Measurements from ENCODE around the gene PDHX. TPM values are rescaled to one million over a fixed set of nuclear protein-coding genes. Genes with fewer than 3 reads are reported as not detected.
A peak's percentile ranks its signal among the peaks of the same experiment; 100 is the strongest.

Gene PDHX
- 19.3 TPM for polyA plus RNA-seq (2013)

DNA sequence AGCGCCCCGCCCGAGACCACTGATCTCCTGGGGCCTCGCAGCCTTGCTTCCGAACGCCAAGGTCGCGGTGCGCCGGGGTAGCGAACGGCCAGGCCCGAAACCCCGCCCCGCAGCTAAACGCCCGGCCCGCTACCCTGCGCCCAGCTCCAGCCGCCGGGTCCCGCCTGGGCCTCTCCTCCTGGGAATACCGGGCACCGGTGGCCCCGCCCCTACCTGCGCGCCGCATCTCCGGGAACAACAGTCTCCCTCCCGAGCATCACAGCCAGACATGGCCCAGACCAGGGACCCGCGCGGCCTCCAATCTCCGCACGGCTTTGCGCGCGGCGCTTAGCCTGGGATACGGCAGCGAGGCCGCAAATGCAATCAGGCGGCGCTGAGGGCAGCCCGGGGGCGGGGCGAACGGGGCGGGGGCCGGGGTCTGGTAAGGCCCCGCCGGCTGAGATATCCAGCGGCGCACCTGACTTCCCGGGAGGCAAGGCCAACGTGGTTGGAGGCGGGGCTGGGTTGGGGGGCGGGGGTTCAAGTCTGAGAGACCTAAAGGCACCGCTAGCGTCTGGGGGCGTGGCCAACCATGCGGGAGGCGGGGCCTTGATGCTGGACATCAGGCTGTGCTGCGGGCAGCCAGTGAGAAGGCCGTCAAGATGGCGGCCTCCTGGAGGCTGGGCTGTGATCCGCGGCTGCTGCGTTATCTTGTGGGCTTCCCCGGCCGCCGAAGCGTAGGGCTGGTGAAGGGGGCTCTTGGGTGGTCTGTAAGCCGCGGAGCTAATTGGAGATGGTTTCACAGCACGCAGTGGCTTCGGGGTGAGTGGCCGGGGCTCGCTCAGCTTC is at the start of gene PDHX, which contains the start of gene APIP:
TSS of gene PDHX (plus strand) at position 604 of the 828 bp plus-strand sequence. CDS start at position 642, 38 bp downstream.
TSS of gene APIP (minus strand) at position 365 of the 828 bp plus-strand sequence. CDS start at position 270, 95 bp downstream.
- POLR2A ChIA-PET = no interaction called here
- peak within 1 kb of the TSS; percentile 90 to 95 for H3K27ac ChIP-seq (ENCODE audit: insufficient read depth in 1 of 2, low read depth in 1 of 2, low read length in 2 of 2, poor library complexity in 1 of 2, severe bottlenecking in 2 of 2)
- H3K4me1 ChIP-seq (ENCODE audit: control extremely low read depth in 1 of 4, control insufficient read depth in 4 of 4, insufficient read depth in 4 of 4, low read length in 3 of 4) = peaks cover 15 to 25% (median 21%) of the 10 kb centered on the region in 4 experiments
- H3K9me3 ChIP-seq (ENCODE audit: control extremely low read depth in 1 of 5, control insufficient read depth in 4 of 5, insufficient read depth in 2 of 5, low read depth in 1 of 5, low read length in 4 of 5) = no peaks in the 10 kb centered on the region
- CTCF ChIA-PET = interaction anchor here (1.0 to 1.5 kb wide), 3 partner anchors 12 to 477 kb away, joined by 3 read pairs; no protein-coding TSS in a partner anchor
- peak within 1 kb of the TSS; percentile 81 to 98 (median 90) for H3K4me3 ChIP-seq (ENCODE audit: control insufficient read depth in 1 of 7, extremely low read depth in 1 of 7, insufficient read depth in 4 of 7, low read depth in 2 of 7, low read length in 6 of 7)
- H3K27me3 ChIP-seq (replicated peaks in 2 of 5; ENCODE audit: control insufficient read depth in 4 of 5, insufficient read depth in 5 of 5, low read length in 4 of 5) = no peaks in the 10 kb centered on the region
- H3K36me3 ChIP-seq (ENCODE audit: control insufficient read depth in 4 of 4, insufficient read depth in 4 of 4, low read length in 3 of 4) = peaks cover 0 to 28% (median 4%) of the 10 kb centered on the region in 4 experiments
- peak; percentile 95 to 98 (median 97) for DNase-seq
- under 1% methylated on average over 62 of the region's 79 CpGs for WGBS (ENCODE audit: insufficient coverage)

DNA sequence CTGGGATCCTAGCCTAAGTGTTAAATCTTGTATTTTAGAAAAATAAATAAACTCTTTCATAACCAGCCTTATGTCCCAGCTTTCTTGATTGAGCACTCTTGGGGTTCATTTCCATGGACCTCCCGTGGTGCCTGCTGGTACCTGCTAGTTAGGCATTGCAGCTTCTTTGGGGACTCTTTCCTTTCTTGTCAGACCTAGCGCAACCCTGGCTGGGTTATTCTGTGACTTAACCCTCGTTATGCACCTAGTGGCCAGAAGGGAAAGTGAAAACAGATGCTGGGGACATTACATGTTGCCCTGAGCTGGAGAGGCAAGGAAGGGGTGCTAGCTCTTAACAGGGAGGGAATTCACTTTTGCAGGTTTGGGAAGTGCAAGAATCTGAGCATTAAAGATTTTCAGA is 47.0 kb upstream of the PDHX start:
- peaks cover 0 to 15% (median 1%) of the 10 kb centered on the region in 4 experiments for H3K4me1 ChIP-seq (ENCODE audit: control extremely low read depth in 1 of 4, control insufficient read depth in 4 of 4, insufficient read depth in 4 of 4, low read length in 3 of 4)
- no peaks in the 10 kb centered on the region for H3K27me3 ChIP-seq (replicated peaks in 2 of 5; ENCODE audit: control insufficient read depth in 4 of 5, insufficient read depth in 5 of 5, low read length in 4 of 5)
- 90% methylated on average over 2 of the region's 3 CpGs for WGBS (ENCODE audit: insufficient coverage)
- no peak for DNase-seq
- no peak overlapping the region for H3K27ac ChIP-seq (ENCODE audit: insufficient read depth in 1 of 2, low read depth in 1 of 2, low read length in 2 of 2, poor library complexity in 1 of 2, severe bottlenecking in 2 of 2)
- no peaks in the 10 kb centered on the region for H3K9me3 ChIP-seq (ENCODE audit: control extremely low read depth in 1 of 5, control insufficient read depth in 4 of 5, insufficient read depth in 2 of 5, low read depth in 1 of 5, low read length in 4 of 5)
- H3K4me3 ChIP-seq (ENCODE audit: control insufficient read depth in 1 of 7, extremely low read depth in 1 of 7, insufficient read depth in 4 of 7, low read depth in 2 of 7, low read length in 6 of 7) = no peak overlapping the region
- ChIA-PET CTCF (interaction anchor here (1.0 to 1.2 kb wide), 2 partner anchors 15 to 25 kb away, joined by 3 read pairs; no protein-coding TSS in a partner anchor), POLR2A (no interaction called here)
- no peaks in the 10 kb centered on the region for H3K36me3 ChIP-seq (ENCODE audit: control insufficient read depth in 4 of 4, insufficient read depth in 4 of 4, low read length in 3 of 4)

DNA sequence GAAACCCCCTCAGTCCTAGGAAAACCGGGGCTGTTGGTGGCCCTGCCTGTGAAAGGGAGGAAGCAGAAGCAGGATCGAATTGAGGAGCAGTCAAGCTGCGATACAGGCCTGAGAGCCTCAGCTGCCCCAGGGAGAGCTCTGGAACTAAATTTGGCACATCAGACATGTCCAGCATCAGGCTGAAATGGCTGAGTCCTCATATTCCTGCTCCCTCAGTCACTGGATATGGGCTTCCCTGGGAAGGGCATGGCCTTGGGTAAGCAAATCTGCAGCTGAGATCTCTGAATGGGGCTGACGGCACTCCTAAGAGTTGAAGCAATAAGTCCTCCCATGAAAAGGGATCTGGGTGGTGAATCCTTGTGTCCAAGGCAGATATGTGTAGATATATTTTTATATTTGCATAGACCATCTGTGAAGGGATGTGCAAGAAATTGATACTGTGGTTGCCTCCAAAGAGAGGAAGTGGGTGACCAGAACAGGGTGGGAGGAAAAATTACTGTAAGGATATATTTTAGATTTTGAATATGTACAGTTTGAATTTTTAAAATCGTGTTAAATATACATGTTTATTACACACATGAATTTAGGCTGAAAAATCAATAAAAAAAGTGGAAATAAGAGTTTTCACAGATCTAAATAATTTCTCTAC is 45.7 kb upstream of the PDHX start:
- H3K9me3 ChIP-seq (ENCODE audit: control extremely low read depth in 1 of 5, control insufficient read depth in 4 of 5, insufficient read depth in 2 of 5, low read depth in 1 of 5, low read length in 4 of 5) = peaks cover 0 to 2% (median 0%) of the 10 kb centered on the region in 5 experiments
- CTCF ChIA-PET = no interaction called here
- H3K4me1 ChIP-seq (ENCODE audit: control extremely low read depth in 1 of 4, control insufficient read depth in 4 of 4, insufficient read depth in 4 of 4, low read length in 3 of 4) = peaks cover 0 to 6% (median 0%) of the 10 kb centered on the region in 4 experiments
- DNase-seq = peak in 2 of 3 donors; percentile 8 to 14
- 96% methylated on average over 4 of the region's 5 CpGs for WGBS (ENCODE audit: insufficient coverage)
- no peak overlapping the region for H3K27ac ChIP-seq (ENCODE audit: insufficient read depth in 1 of 2, low read depth in 1 of 2, low read length in 2 of 2, poor library complexity in 1 of 2, severe bottlenecking in 2 of 2)
- H3K4me3 ChIP-seq (ENCODE audit: control insufficient read depth in 1 of 7, extremely low read depth in 1 of 7, insufficient read depth in 4 of 7, low read depth in 2 of 7, low read length in 6 of 7) = no peak overlapping the region
- H3K36me3 ChIP-seq (ENCODE audit: control insufficient read depth in 4 of 4, insufficient read depth in 4 of 4, low read length in 3 of 4) = peaks cover 0 to 5% (median 1%) of the 10 kb centered on the region in 4 experiments
- H3K27me3 ChIP-seq (replicated peaks in 2 of 5; ENCODE audit: control insufficient read depth in 4 of 5, insufficient read depth in 5 of 5, low read length in 4 of 5) = no peaks in the 10 kb centered on the region
- POLR2A ChIA-PET = no interaction called here

DNA sequence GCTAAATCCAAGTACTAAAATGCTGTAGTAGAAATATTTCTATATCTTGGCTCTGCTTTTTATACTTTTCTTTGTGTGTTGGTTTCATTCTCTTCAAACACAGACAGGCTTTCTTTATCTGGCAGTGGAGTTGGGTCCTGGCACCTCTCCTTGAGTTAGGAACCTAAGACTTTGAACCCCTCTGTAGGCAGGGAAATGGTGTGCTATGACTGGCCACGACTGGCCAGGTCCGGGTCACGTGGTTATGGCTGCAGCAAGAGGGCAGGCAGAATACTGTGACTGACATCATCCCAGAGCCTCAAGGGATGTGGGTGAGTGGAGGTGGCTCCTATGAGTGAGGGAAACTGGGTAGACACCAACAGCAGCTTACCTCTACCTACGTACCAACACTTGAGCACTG is 42.2 kb upstream of the PDHX start:
- no peak for DNase-seq
- H3K36me3 ChIP-seq (ENCODE audit: control insufficient read depth in 4 of 4, insufficient read depth in 4 of 4, low read length in 3 of 4) = peaks cover 0 to 5% (median 1%) of the 10 kb centered on the region in 4 experiments
- no peak overlapping the region for H3K27ac ChIP-seq (ENCODE audit: insufficient read depth in 1 of 2, low read depth in 1 of 2, low read length in 2 of 2, poor library complexity in 1 of 2, severe bottlenecking in 2 of 2)
- WGBS (ENCODE audit: insufficient coverage) = 85% methylated on average over 2 of the region's 4 CpGs
- POLR2A ChIA-PET = no interaction called here
- CTCF ChIA-PET = no interaction called here
- peaks cover 0 to 2% (median 0%) of the 10 kb centered on the region in 5 experiments for H3K9me3 ChIP-seq (ENCODE audit: control extremely low read depth in 1 of 5, control insufficient read depth in 4 of 5, insufficient read depth in 2 of 5, low read depth in 1 of 5, low read length in 4 of 5)
- H3K4me3 ChIP-seq (ENCODE audit: control insufficient read depth in 1 of 7, extremely low read depth in 1 of 7, insufficient read depth in 4 of 7, low read depth in 2 of 7, low read length in 6 of 7) = no peak overlapping the region
- peaks cover 0 to 6% (median 0%) of the 10 kb centered on the region in 4 experiments for H3K4me1 ChIP-seq (ENCODE audit: control extremely low read depth in 1 of 4, control insufficient read depth in 4 of 4, insufficient read depth in 4 of 4, low read length in 3 of 4)
- H3K27me3 ChIP-seq (replicated peaks in 2 of 5; ENCODE audit: control insufficient read depth in 4 of 5, insufficient read depth in 5 of 5, low read length in 4 of 5) = no peaks in the 10 kb centered on the region

DNA sequence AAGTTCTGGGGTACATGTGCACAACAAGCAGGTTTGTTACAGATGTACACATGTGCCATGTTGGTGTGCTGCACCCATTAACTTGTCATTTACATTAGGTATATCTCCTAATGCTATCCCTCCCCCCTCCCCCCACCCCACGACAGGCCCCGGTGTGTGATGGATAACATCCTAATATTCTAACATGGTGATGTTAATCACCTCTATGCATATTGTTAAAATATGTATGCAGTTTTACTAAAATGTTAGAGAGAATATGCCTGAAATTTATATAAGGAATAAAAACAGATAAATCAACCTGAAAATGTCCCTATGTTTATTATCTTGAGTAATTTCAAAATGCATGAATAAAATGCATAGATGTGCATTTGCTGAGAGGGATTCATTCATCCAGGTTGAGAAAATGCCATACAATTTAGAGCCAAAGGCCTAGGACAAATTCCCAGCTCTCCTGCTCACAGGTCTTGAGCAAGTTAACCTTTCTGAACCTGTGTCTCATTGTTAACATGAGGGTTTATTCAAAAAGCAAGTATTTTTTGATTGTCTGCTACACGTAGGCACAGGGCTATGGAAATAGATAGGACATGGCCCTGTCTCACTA is 38.9 kb upstream of the PDHX start:
- ChIA-PET CTCF (no interaction called here), POLR2A (no interaction called here)
- peaks cover 3 to 18% (median 8%) of the 10 kb centered on the region in 4 experiments for H3K36me3 ChIP-seq (ENCODE audit: control insufficient read depth in 4 of 4, insufficient read depth in 4 of 4, low read length in 3 of 4)
- no peak overlapping the region for H3K4me3 ChIP-seq (ENCODE audit: control insufficient read depth in 1 of 7, extremely low read depth in 1 of 7, insufficient read depth in 4 of 7, low read depth in 2 of 7, low read length in 6 of 7)
- no CpG with 5 or more reads among the region's 3 CpGs for WGBS (ENCODE audit: insufficient coverage)
- peaks cover 0 to 4% (median 0%) of the 10 kb centered on the region in 5 experiments for H3K9me3 ChIP-seq (ENCODE audit: control extremely low read depth in 1 of 5, control insufficient read depth in 4 of 5, insufficient read depth in 2 of 5, low read depth in 1 of 5, low read length in 4 of 5)
- no peak overlapping the region for H3K27ac ChIP-seq (ENCODE audit: insufficient read depth in 1 of 2, low read depth in 1 of 2, low read length in 2 of 2, poor library complexity in 1 of 2, severe bottlenecking in 2 of 2)
- H3K4me1 ChIP-seq (ENCODE audit: control extremely low read depth in 1 of 4, control insufficient read depth in 4 of 4, insufficient read depth in 4 of 4, low read length in 3 of 4) = no peaks in the 10 kb centered on the region
- DNase-seq = no peak
- no peaks in the 10 kb centered on the region for H3K27me3 ChIP-seq (replicated peaks in 2 of 5; ENCODE audit: control insufficient read depth in 4 of 5, insufficient read depth in 5 of 5, low read length in 4 of 5)

DNA sequence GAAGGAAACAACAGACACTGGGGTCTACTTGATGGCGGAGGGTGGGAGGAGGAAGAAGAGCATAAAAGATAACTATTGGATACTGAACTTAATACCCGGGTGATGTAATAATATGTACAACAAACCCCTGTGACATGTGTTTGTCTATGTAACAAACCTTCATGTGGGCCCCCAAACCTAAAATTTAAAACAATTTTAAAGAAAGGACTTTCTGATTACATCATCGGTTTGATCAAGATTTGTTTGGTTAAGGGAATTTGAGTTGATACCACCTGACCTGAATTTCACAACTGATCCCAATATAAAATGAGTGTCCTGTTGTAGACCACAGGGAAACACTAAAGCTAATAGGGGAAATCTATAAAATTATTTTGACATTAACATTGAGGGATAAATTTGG is 34.5 kb upstream of the PDHX start:
- Histone ChIP-seq H3K27ac (ENCODE audit: insufficient read depth in 1 of 2, low read depth in 1 of 2, low read length in 2 of 2, poor library complexity in 1 of 2, severe bottlenecking in 2 of 2) (no peak overlapping the region), H3K4me3 (ENCODE audit: control insufficient read depth in 1 of 7, extremely low read depth in 1 of 7, insufficient read depth in 4 of 7, low read depth in 2 of 7, low read length in 6 of 7) (no peak overlapping the region), H3K27me3 (replicated peaks in 2 of 5; ENCODE audit: control insufficient read depth in 4 of 5, insufficient read depth in 5 of 5, low read length in 4 of 5) (no peaks in the 10 kb centered on the region), H3K9me3 (ENCODE audit: control extremely low read depth in 1 of 5, control insufficient read depth in 4 of 5, insufficient read depth in 2 of 5, low read depth in 1 of 5, low read length in 4 of 5) (peaks cover 0 to 1% (median 0%) of the 10 kb centered on the region in 5 experiments), H3K36me3 (ENCODE audit: control insufficient read depth in 4 of 4, insufficient read depth in 4 of 4, low read length in 3 of 4) (peaks cover 6 to 32% (median 17%) of the 10 kb centered on the region in 4 experiments), H3K4me1 (ENCODE audit: control extremely low read depth in 1 of 4, control insufficient read depth in 4 of 4, insufficient read depth in 4 of 4, low read length in 3 of 4) (no peaks in the 10 kb centered on the region)
- ChIA-PET CTCF (interaction anchor here (1.0 to 1.5 kb wide), 2 partner anchors 9 to 39 kb away, joined by 3 to 7 read pairs; no protein-coding TSS in a partner anchor), POLR2A (no interaction called here)
- no peak for DNase-seq
- WGBS (ENCODE audit: insufficient coverage) = 100% methylated on average over 1 of the region's 3 CpGs
